Measurements from ENCODE around the gene DCAKD. TPM values are rescaled to one million over a fixed set of nuclear protein-coding genes. Genes with fewer than 3 reads are reported as not detected.

Gene DCAKD
- polyA plus RNA-seq, 1 donor from 2014 or later = 68.5 TPM

DNA sequence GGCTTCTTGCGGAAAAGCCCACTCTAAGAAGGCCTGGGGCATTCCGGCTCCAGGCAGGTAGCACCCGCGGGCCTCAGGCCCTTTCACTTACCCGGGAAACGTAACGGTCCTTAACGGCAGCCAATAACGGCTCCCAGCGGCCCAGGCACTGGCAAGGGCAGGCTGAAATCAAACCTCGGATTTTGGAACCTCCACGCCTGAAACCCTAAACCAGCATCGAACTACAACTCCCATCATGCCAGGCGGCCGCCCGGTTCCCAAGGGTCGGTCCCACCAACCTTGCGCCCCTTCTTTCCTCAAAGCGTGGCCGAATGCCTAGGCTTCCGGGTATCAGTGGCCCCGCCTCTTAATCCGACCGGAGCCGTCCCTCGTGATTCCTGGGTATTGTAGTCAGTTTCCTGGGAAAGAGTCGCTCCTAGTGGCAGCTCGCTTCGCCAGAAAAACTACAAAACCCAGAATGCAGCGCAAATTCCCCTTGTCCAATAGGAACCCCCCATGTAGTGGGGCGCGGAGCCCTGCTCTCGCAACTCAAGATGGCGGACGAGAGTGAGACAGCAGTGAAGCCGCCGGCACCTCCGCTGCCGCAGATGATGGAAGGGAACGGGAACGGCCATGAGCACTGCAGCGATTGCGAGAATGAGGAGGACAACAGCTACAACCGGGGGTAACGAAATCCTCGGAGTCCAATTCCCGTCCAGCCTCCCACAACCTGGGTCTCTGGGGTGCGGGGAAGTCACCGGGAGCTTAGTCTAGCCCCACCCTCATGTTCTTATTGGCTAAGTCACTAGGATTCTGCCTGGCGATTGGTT is 9.6 kb upstream of the DCAKD start, which contains the start of gene NMT1:
NMT1 (plus strand) TSS at position 521 of the 809 bp plus-strand sequence; CDS start at position 534, 13 bp downstream.
- Histone ChIP-seq H3K27ac (ENCODE audit: low read length) (peak within 1 kb of the TSS; percentile 84), H3K4me3 (ENCODE audit: low read length) (peak within 1 kb of the TSS; percentile 74), H3K27me3 (ENCODE audit: insufficient read depth, low read depth, low read length) (no peaks in the 10 kb centered on the region), H3K4me2 (ENCODE audit: low read length) (peak within 1 kb of the TSS; percentile 96), H3K9me3 (ENCODE audit: low read length) (no peaks in the 10 kb centered on the region), H3K36me3 (ENCODE audit: insufficient read depth, low read length) (no peaks in the 10 kb centered on the region), H2AFZ (ENCODE audit: low read depth, low read length) (peak within 1 kb of the TSS; percentile 80), H3K9ac (ENCODE audit: low read length) (peak within 1 kb of the TSS; percentile 79), H3F3A (ENCODE audit: insufficient read depth, low read length, poor library complexity, severe bottlenecking) (no peaks in the 10 kb centered on the region), H3K79me2 (replicated peaks; ENCODE audit: insufficient read depth, low read length) (peaks cover 24% of the 10 kb centered on the region), H3K9me2 (ENCODE audit: insufficient read depth, low read length) (no peaks in the 10 kb centered on the region), H4K20me1 (ENCODE audit: insufficient read depth) (no peaks in the 10 kb centered on the region)
- TF ChIP-seq EP300 (conservative IDR thresholded peaks at IDR 0.05; ENCODE audit: poor library complexity, severe bottlenecking) = peak; percentile 30
- TF ChIP-seq TAF1 (IDR thresholded peaks at IDR 0.05; ENCODE audit: low read depth) = peak; percentile 97
- no peak for TF ChIP-seq EZH2 (IDR thresholded peaks at IDR 0.05; ENCODE audit: borderline replicate concordance, insufficient read depth, low read length, poor library complexity, severe bottlenecking)
- peak; percentile 97 for TF ChIP-seq POLR2AphosphoS5 (IDR thresholded peaks at IDR 0.05)
- no peak for TF ChIP-seq RAD21 (conservative IDR thresholded peaks at IDR 0.05)
- peak; percentile 94 for TF ChIP-seq MXI1 (conservative IDR thresholded peaks at IDR 0.05; ENCODE audit: poor library complexity, severe bottlenecking)
- TF ChIP-seq, protein P1, sequence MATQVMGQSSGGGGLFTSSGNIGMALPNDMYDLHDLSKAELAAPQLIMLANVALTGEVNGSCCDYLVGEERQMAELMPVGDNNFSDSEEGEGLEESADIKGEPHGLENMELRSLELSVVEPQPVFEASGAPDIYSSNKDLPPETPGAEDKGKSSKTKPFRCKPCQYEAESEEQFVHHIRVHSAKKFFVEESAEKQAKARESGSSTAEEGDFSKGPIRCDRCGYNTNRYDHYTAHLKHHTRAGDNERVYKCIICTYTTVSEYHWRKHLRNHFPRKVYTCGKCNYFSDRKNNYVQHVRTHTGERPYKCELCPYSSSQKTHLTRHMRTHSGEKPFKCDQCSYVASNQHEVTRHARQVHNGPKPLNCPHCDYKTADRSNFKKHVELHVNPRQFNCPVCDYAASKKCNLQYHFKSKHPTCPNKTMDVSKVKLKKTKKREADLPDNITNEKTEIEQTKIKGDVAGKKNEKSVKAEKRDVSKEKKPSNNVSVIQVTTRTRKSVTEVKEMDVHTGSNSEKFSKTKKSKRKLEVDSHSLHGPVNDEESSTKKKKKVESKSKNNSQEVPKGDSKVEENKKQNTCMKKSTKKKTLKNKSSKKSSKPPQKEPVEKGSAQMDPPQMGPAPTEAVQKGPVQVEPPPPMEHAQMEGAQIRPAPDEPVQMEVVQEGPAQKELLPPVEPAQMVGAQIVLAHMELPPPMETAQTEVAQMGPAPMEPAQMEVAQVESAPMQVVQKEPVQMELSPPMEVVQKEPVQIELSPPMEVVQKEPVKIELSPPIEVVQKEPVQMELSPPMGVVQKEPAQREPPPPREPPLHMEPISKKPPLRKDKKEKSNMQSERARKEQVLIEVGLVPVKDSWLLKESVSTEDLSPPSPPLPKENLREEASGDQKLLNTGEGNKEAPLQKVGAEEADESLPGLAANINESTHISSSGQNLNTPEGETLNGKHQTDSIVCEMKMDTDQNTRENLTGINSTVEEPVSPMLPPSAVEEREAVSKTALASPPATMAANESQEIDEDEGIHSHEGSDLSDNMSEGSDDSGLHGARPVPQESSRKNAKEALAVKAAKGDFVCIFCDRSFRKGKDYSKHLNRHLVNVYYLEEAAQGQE (IDR thresholded peaks at IDR 0.05; ENCODE audit: borderline replicate concordance) = peak; percentile 93

DNA sequence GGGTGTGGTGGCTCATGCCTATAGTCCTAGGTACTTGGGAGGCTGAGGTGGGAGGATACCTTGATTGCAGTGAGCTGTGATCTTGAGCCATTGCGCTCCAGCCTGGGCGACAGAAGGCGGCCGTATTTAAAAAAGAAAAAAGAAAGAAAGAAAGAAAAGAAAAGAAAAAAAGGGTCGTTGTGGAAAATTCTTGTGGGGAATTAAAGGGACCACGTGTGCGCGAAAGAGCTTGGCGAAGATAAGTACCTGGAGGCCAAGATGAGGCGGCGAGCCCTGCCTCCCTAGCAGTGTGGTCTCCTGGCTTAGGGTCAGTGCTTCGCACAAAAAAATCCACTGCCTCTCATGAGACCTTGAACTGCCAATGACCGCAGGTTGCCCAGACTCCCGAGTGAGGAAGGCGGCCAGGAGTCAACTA is 9.0 kb upstream of the DCAKD start:
- H4K20me1 ChIP-seq (ENCODE audit: insufficient read depth) = no peaks in the 10 kb centered on the region
- H3K27ac ChIP-seq (ENCODE audit: low read length) = peak overlapping the region; percentile 63
- H3K36me3 ChIP-seq (ENCODE audit: insufficient read depth, low read length) = no peaks in the 10 kb centered on the region
- H3K4me2 ChIP-seq (ENCODE audit: low read length) = peak overlapping the region; percentile 62
- no peaks in the 10 kb centered on the region for H3F3A ChIP-seq (ENCODE audit: insufficient read depth, low read length, poor library complexity, severe bottlenecking)
- H3K9me2 ChIP-seq (ENCODE audit: insufficient read depth, low read length) = no peaks in the 10 kb centered on the region
- H3K4me3 ChIP-seq (ENCODE audit: low read length) = peak overlapping the region; percentile 74
- H2AFZ ChIP-seq (ENCODE audit: low read depth, low read length) = peak overlapping the region; percentile 74
- peaks cover 20% of the 10 kb centered on the region for H3K79me2 ChIP-seq (replicated peaks; ENCODE audit: insufficient read depth, low read length)
- H3K9me3 ChIP-seq (ENCODE audit: low read length) = no peaks in the 10 kb centered on the region
- TF ChIP-seq EZH2 (IDR thresholded peaks at IDR 0.05; ENCODE audit: borderline replicate concordance, insufficient read depth, low read length, poor library complexity, severe bottlenecking) (no peak), POLR2AphosphoS5 (IDR thresholded peaks at IDR 0.05) (no peak), RAD21 (conservative IDR thresholded peaks at IDR 0.05) (no peak), SMC3 (conservative IDR thresholded peaks at IDR 0.05; ENCODE audit: poor library complexity) (no peak), EP300 (conservative IDR thresholded peaks at IDR 0.05; ENCODE audit: poor library complexity, severe bottlenecking) (no peak), TAF1 (IDR thresholded peaks at IDR 0.05; ENCODE audit: low read depth) (no peak), MXI1 (conservative IDR thresholded peaks at IDR 0.05; ENCODE audit: poor library complexity, severe bottlenecking) (no peak)
- TF ChIP-seq, protein P1 (IDR thresholded peaks at IDR 0.05; ENCODE audit: borderline replicate concordance) = no peak
- TF ChIP-seq, protein P2, sequence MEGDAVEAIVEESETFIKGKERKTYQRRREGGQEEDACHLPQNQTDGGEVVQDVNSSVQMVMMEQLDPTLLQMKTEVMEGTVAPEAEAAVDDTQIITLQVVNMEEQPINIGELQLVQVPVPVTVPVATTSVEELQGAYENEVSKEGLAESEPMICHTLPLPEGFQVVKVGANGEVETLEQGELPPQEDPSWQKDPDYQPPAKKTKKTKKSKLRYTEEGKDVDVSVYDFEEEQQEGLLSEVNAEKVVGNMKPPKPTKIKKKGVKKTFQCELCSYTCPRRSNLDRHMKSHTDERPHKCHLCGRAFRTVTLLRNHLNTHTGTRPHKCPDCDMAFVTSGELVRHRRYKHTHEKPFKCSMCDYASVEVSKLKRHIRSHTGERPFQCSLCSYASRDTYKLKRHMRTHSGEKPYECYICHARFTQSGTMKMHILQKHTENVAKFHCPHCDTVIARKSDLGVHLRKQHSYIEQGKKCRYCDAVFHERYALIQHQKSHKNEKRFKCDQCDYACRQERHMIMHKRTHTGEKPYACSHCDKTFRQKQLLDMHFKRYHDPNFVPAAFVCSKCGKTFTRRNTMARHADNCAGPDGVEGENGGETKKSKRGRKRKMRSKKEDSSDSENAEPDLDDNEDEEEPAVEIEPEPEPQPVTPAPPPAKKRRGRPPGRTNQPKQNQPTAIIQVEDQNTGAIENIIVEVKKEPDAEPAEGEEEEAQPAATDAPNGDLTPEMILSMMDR (IDR thresholded peaks at IDR 0.05; ENCODE audit: poor library complexity, severe bottlenecking) = no peak
- H3K27me3 ChIP-seq (ENCODE audit: insufficient read depth, low read depth, low read length) = no peaks in the 10 kb centered on the region
- peak overlapping the region; percentile 72 for H3K9ac ChIP-seq (ENCODE audit: low read length)
